ENCODE measurements around the gene MYZAP. TPM values are rescaled to one million over a fixed set of nuclear protein-coding genes. Genes with fewer than 3 reads are reported as not detected.

The MYZAP gene
- total RNA-seq, 1 donor from 2014 or later: not detected

DNA sequence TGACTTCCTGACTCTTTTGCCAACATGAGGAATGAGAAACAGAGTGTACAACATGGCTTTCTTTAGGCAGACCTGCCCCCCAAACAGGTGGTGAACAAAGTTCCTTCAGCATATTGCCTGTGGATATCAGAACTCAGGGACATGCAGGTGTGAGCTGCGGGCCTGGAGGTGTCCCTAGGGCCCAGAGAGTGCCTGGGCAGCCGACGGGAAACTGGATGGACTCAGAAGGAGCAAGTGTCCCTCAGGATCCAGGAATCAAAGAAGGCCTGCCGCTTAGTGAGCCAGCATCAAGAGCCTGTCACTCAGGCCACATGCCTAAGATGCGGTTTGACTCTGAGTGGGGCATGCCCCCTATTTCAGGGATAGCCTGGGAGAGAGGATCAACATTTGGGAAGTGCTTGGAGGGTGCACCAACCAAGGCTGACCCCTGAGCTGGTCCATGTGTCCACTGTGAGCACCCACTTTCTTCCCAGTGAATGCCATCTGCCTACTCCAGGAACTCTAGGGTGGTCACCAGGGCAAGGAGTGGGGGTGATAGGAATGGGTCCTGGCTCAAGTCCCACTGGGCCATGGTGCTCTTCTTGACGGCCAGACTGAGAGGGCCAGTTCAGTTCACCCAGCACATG is 98.8 kb downstream of the MYZAP start:
- DNase-seq: no peak
- Mint-ChIP-seq H3K36me3 (ENCODE audit: unreplicated experiment) (no peaks in the 10 kb centered on the region), H3K9me3 (ENCODE audit: unreplicated experiment) (no peaks in the 10 kb centered on the region), H3K27me3 (ENCODE audit: unreplicated experiment) (no peaks in the 10 kb centered on the region), H3K27ac (ENCODE audit: unreplicated experiment) (no peak overlapping the region), H3K4me1 (ENCODE audit: low read depth, unreplicated experiment) (no peaks in the 10 kb centered on the region), H3K4me3 (ENCODE audit: unreplicated experiment) (no peak overlapping the region)
- TF ChIP-seq CTCF (IDR thresholded peaks at IDR 0.05; ENCODE audit: partially characterized antibody, unreplicated experiment): no peak

DNA sequence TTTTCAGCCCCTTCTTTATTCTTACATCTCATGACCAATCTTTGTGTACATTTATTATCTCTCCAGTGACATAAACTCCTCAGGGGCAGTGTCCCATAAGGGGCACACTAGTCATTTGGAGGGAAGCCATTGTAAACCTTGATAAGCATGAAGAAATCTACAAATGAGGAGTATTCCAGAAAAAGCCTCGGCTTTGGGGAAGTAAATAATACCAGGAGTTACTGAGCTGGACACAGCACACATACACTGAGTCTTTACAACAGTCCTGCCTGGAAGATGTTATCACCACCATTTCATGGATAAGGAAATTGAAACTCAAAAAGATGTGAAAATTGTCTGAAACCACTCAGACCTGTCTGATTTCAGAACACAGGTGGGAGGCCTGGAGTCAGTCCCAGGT is 99.4 kb downstream of the MYZAP start:
- H3K36me3 Mint-ChIP-seq (ENCODE audit: unreplicated experiment): no peaks in the 10 kb centered on the region
- no peak overlapping the region for H3K4me3 Mint-ChIP-seq (ENCODE audit: unreplicated experiment)
- DNase-seq: no peak
- H3K27ac Mint-ChIP-seq (ENCODE audit: unreplicated experiment): no peak overlapping the region
- peaks cover 2% of the 10 kb centered on the region for H3K4me1 Mint-ChIP-seq (ENCODE audit: low read depth, unreplicated experiment)
- H3K9me3 Mint-ChIP-seq (ENCODE audit: unreplicated experiment): no peaks in the 10 kb centered on the region
- no peaks in the 10 kb centered on the region for H3K27me3 Mint-ChIP-seq (ENCODE audit: unreplicated experiment)
- no peak for TF ChIP-seq CTCF (IDR thresholded peaks at IDR 0.05; ENCODE audit: partially characterized antibody, unreplicated experiment)

GRCh38 chr15:57692709-57693108 is 101.0 kb downstream of the MYZAP start:
- no peak for DNase-seq
- H3K4me3 Mint-ChIP-seq (ENCODE audit: unreplicated experiment): no peak overlapping the region
- no peak for TF ChIP-seq CTCF (IDR thresholded peaks at IDR 0.05; ENCODE audit: partially characterized antibody, unreplicated experiment)
- no peaks in the 10 kb centered on the region for H3K9me3 Mint-ChIP-seq (ENCODE audit: unreplicated experiment)
- H3K27me3 Mint-ChIP-seq (ENCODE audit: unreplicated experiment): no peaks in the 10 kb centered on the region
- no peak overlapping the region for H3K27ac Mint-ChIP-seq (ENCODE audit: unreplicated experiment)
- H3K36me3 Mint-ChIP-seq (ENCODE audit: unreplicated experiment): no peaks in the 10 kb centered on the region
- H3K4me1 Mint-ChIP-seq (ENCODE audit: low read depth, unreplicated experiment): peaks cover 6% of the 10 kb centered on the region

DNA sequence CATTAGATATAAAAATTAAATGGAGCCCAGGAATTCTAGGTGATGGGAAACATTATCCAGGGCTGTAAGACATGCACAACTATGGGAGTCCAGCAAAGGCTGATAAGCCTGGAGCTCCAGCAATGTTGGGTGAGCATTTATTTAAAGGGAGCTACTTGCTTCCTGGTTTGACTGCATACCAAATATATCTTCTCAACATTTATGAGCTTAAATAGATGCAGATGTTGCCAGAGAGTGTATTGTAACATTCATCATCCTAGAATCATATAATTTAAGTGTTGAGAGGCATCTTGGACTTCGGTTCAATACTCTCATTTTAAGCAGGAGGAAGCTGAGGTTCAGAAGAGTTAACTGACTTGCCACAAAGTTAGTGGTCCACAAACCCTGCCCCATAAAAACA is 102.6 kb downstream of the MYZAP start:
- Mint-ChIP-seq H3K4me1 (ENCODE audit: low read depth, unreplicated experiment) (peaks cover 6% of the 10 kb centered on the region), H3K27me3 (ENCODE audit: unreplicated experiment) (no peaks in the 10 kb centered on the region), H3K4me3 (ENCODE audit: unreplicated experiment) (no peak overlapping the region), H3K27ac (ENCODE audit: unreplicated experiment) (no peak overlapping the region), H3K9me3 (ENCODE audit: unreplicated experiment) (no peaks in the 10 kb centered on the region), H3K36me3 (ENCODE audit: unreplicated experiment) (no peaks in the 10 kb centered on the region)
- no peak for TF ChIP-seq CTCF (IDR thresholded peaks at IDR 0.05; ENCODE audit: partially characterized antibody, unreplicated experiment)
- DNase-seq: no peak

DNA sequence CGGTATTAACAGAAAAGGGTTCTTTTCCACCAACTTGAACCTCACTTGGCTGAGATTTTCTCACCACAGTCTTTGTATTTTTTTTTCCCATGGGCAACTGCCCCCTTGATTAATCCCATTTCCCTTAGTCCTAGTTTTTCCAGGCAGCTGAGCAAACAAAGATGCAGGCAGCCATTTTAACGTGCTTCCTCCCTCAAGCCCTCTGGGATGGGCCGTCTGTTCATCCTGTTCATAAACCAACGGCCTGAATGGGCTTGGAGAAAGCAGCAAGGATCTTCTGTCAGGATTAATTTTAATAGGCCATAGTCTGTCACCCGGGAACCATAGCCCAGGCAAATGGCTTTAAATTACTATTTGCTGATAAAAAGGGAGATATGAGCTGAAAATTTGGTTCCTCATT is 104.4 kb downstream of the MYZAP start:
- Mint-ChIP-seq H3K36me3 (ENCODE audit: unreplicated experiment) (no peaks in the 10 kb centered on the region), H3K27ac (ENCODE audit: unreplicated experiment) (peak overlapping the region; percentile 69), H3K9me3 (ENCODE audit: unreplicated experiment) (no peaks in the 10 kb centered on the region)

More for the DNA sequence above, 104.4 kb downstream of the MYZAP start:
- no peak for DNase-seq
- H3K4me1 Mint-ChIP-seq (ENCODE audit: low read depth, unreplicated experiment): peaks cover 6% of the 10 kb centered on the region
- H3K27me3 Mint-ChIP-seq (ENCODE audit: unreplicated experiment): no peaks in the 10 kb centered on the region
- H3K4me3 Mint-ChIP-seq (ENCODE audit: unreplicated experiment): no peak overlapping the region
- TF ChIP-seq CTCF (IDR thresholded peaks at IDR 0.05; ENCODE audit: partially characterized antibody, unreplicated experiment): no peak
